Effector memory CD4-positive, alpha-beta T cell (primary cell): Measurements from ENCODE around the gene FAT4.

ENCODE experiments used
- DNase-seq, 3 donors: peaks; one replicate each; pipeline ENCODE4 v3.0.0-alpha.2; 2020
- H3K27ac ChIP-seq: 2 replicates; pipeline ENCODE4 v1.7.0; 2013; ENCODE audit warnings: mild to moderate bottlenecking, low read length, moderate library complexity; ENCODE audit not compliant: insufficient read depth, poor library complexity, severe bottlenecking
- H3K27me3 ChIP-seq: replicated peaks from 2 replicates; pipeline ENCODE4 v1.7.0; 2013; ENCODE audit warnings: mild to moderate bottlenecking, low read length; ENCODE audit not compliant: insufficient read depth, control insufficient read depth, poor library complexity, severe bottlenecking
- H3K36me3 ChIP-seq: 2 replicates; pipeline ENCODE4 v1.7.0; 2013; ENCODE audit warnings: mild to moderate bottlenecking, low read length, moderate library complexity; ENCODE audit not compliant: control insufficient read depth, insufficient read depth
- H3K4me1 ChIP-seq: 2 replicates; pipeline ENCODE4 v1.7.0; 2013; ENCODE audit warnings: low read length, mild to moderate bottlenecking; ENCODE audit not compliant: control insufficient read depth, insufficient read depth, poor library complexity, severe bottlenecking
- H3K4me3 ChIP-seq: 2 replicates; pipeline ENCODE4 v1.7.0; 2013; ENCODE audit warnings: low read length, low read depth, mild to moderate bottlenecking; ENCODE audit not compliant: insufficient read depth, poor library complexity, severe bottlenecking
- H3K9me3 ChIP-seq: 2 replicates; pipeline ENCODE4 v1.7.0; 2013; ENCODE audit warnings: mild to moderate bottlenecking, low read length, moderate library complexity; ENCODE audit not compliant: control insufficient read depth

Gene FAT4

GRCh38 chr4:125316791-125317524, 2.2 kb downstream of the FAT4 start:
- DNase-seq, result no peak
- H3K9me3 ChIP-seq, result no peaks in the 10 kb centered on the region
- no peak overlapping the region for H3K4me3 ChIP-seq
- peaks cover 16% of the 10 kb centered on the region for H3K27me3 ChIP-seq
- H3K4me1 ChIP-seq, result peaks cover 24% of the 10 kb centered on the region
- no peak overlapping the region for H3K27ac ChIP-seq
- no peaks in the 10 kb centered on the region for H3K36me3 ChIP-seq

GRCh38 chr4:125317525-125317877, 2.7 kb downstream of the FAT4 start:
- Histone ChIP-seq H3K4me1 (peaks cover 24% of the 10 kb centered on the region), H3K4me3 (no peak overlapping the region), H3K36me3 (no peaks in the 10 kb centered on the region), H3K27me3 (peaks cover 16% of the 10 kb centered on the region), H3K9me3 (no peaks in the 10 kb centered on the region), H3K27ac (no peak overlapping the region)
- DNase-seq, result no peak

- Histone ChIP-seq H3K27me3 (peaks cover 11% of the 10 kb centered on the region), H3K9me3 (no peaks in the 10 kb centered on the region), H3K4me3 (no peak overlapping the region), H3K36me3 (no peaks in the 10 kb centered on the region), H3K4me1 (peaks cover 24% of the 10 kb centered on the region), H3K27ac (no peak overlapping the region)
- no peak for DNase-seq
Observed at GRCh38 chr4:125319311-125319710, 4.6 kb downstream of the FAT4 start.

- H3K9me3 ChIP-seq, result no peaks in the 10 kb centered on the region
- no peaks in the 10 kb centered on the region for H3K36me3 ChIP-seq
- DNase-seq, result no peak
- H3K27ac ChIP-seq, result no peak overlapping the region
- H3K4me1 ChIP-seq, result peaks cover 5% of the 10 kb centered on the region
- H3K4me3 ChIP-seq, result no peak overlapping the region
- peaks cover 9% of the 10 kb centered on the region for H3K27me3 ChIP-seq
Observed at GRCh38 chr4:125321709-125322365, 7.1 kb downstream of the FAT4 start.

- H3K27me3 ChIP-seq, result peaks cover 5% of the 10 kb centered on the region
- peaks cover under 1% of the 10 kb centered on the region for H3K4me1 ChIP-seq
- H3K4me3 ChIP-seq, result no peak overlapping the region
- no peaks in the 10 kb centered on the region for H3K9me3 ChIP-seq
- no peak for DNase-seq
- H3K27ac ChIP-seq, result no peak overlapping the region
- H3K36me3 ChIP-seq, result no peaks in the 10 kb centered on the region
Observed at GRCh38 chr4:125322366-125322730, 7.6 kb downstream of the FAT4 start.

- Histone ChIP-seq H3K36me3 (no peaks in the 10 kb centered on the region), H3K4me1 (no peaks in the 10 kb centered on the region), H3K4me3 (no peak overlapping the region), H3K27ac (no peak overlapping the region), H3K27me3 (no peaks in the 10 kb centered on the region), H3K9me3 (no peaks in the 10 kb centered on the region)
- DNase-seq, result no peak
Observed at GRCh38 chr4:125323654-125324053, 8.9 kb downstream of the FAT4 start.

- Histone ChIP-seq H3K27ac (no peak overlapping the region), H3K36me3 (no peaks in the 10 kb centered on the region), H3K4me1 (no peaks in the 10 kb centered on the region), H3K27me3 (no peaks in the 10 kb centered on the region), H3K4me3 (no peak overlapping the region), H3K9me3 (no peaks in the 10 kb centered on the region)
- no peak for DNase-seq
Observed at GRCh38 chr4:125325733-125326132, 11.0 kb downstream of the FAT4 start.

- Histone ChIP-seq H3K27ac (no peak overlapping the region), H3K27me3 (no peaks in the 10 kb centered on the region), H3K9me3 (no peaks in the 10 kb centered on the region), H3K36me3 (no peaks in the 10 kb centered on the region), H3K4me1 (no peaks in the 10 kb centered on the region), H3K4me3 (no peak overlapping the region)
- DNase-seq, result no peak
Observed at GRCh38 chr4:125331116-125331515, 16.4 kb downstream of the FAT4 start.

- H3K9me3 ChIP-seq, result no peaks in the 10 kb centered on the region
- H3K27me3 ChIP-seq, result no peaks in the 10 kb centered on the region
- no peak for DNase-seq
- no peaks in the 10 kb centered on the region for H3K4me1 ChIP-seq
- H3K27ac ChIP-seq, result no peak overlapping the region
- no peak overlapping the region for H3K4me3 ChIP-seq
- no peaks in the 10 kb centered on the region for H3K36me3 ChIP-seq
Observed at GRCh38 chr4:125334926-125335325, 20.2 kb downstream of the FAT4 start.

- Histone ChIP-seq H3K4me3 (no peak overlapping the region), H3K27me3 (no peaks in the 10 kb centered on the region)
Observed at GRCh38 chr4:125338814-125339213, 24.1 kb downstream of the FAT4 start.

More at GRCh38 chr4:125338814-125339213, 24.1 kb downstream of the FAT4 start:
- no peak for DNase-seq
- no peaks in the 10 kb centered on the region for H3K4me1 ChIP-seq
- H3K9me3 ChIP-seq, result no peaks in the 10 kb centered on the region
- no peak overlapping the region for H3K27ac ChIP-seq
- H3K36me3 ChIP-seq, result no peaks in the 10 kb centered on the region
